ENCODE measurements around the gene SLC25A42. TPM values are rescaled to one million over a fixed set of nuclear protein-coding genes. Genes with fewer than 3 reads are reported as not detected.

The SLC25A42 gene
- total and polyA plus RNA-seq, 2 of the 13 experiments (the other 11 are each of a cell fraction or from before 2014, with no cell fraction given), result 12.8 to 18.3 TPM

- TF ChIP-seq ZBTB40 (IDR thresholded peaks at IDR 0.05), result no peak
- no peak for TF ChIP-seq ZBTB40 (CRISPR knock-in tag; IDR thresholded peaks at IDR 0.05)
Observed at GRCh38 chr19:19050104-19050503, 13.7 kb upstream of the SLC25A42 start (continued).

- POLR2A ChIA-PET, result interaction anchor here (0.7 kb wide), 2 partner anchors 9 to 13 kb away, joined by 3 read pairs; partner anchors contain the start of gene SLC25A42
- no peak overlapping the region for H3K27ac ChIP-seq (ENCODE audit: extremely low read length, insufficient read depth, low read length)
- DNase-seq (ENCODE audit: low spot score) (no peak), FAIRE-seq (no peak), ATAC-seq (no peak)
- in situ Hi-C loops (cut with HindIII; ENCODE audit: extremely low pct_ligation_motif_present, low pct_unique_long_range_greater_than_20kb), result loop anchor here (5.0 kb wide), 1 partner anchor 87 kb away; the partner anchor contains the start of gene TMEM161A
- CTCF ChIA-PET (ENCODE audit: low intra/inter-chr PET ratio, low total read pairs), result no interaction called here
- intact Hi-C loops (cut with micrococcal nuclease; ENCODE audit: unreplicated experiment), result no loop called here
- no TSS peak for BruUV-seq (replicated peaks)
- H3K4me3 ChIP-seq (replicated peaks in 1 of 3; ENCODE audit: insufficient read depth in 1 of 3, low read depth in 2 of 3, low read length in 3 of 3), result no peak overlapping the region
- no peak overlapping the region for H3K4me2 ChIP-seq (ENCODE audit: low read depth, low read length)
- no peaks in the 10 kb centered on the region for H3K79me2 ChIP-seq (ENCODE audit: insufficient read depth, low read length)
- TF ChIP-seq ARID3A (IDR thresholded peaks at IDR 0.05; ENCODE audit: low read depth, low read length), result no peak
- TF ChIP-seq CBFB (CRISPR knock-in tag; IDR thresholded peaks at IDR 0.05), result no peak
- no peak for TF ChIP-seq UBTF (CRISPR knock-in tag; IDR thresholded peaks at IDR 0.05)
- TF ChIP-seq THAP11 (CRISPR knock-in tag; IDR thresholded peaks at IDR 0.05), result no peak
- TF ChIP-seq FUBP1 (CRISPR knock-in tag; IDR thresholded peaks at IDR 0.05; ENCODE audit: borderline replicate concordance), result no peak
- no peaks in the 10 kb centered on the region for H3K27me3 ChIP-seq (ENCODE audit: control insufficient read depth in 1 of 2, insufficient read depth in 2 of 2, low read length in 2 of 2)
- H4K20me1 ChIP-seq (ENCODE audit: insufficient read depth, low read length), result no peaks in the 10 kb centered on the region
- 89% methylated on average over 2 of the region's 2 CpGs for WGBS (ENCODE audit: low lambda C conversion rate)
- no peaks in the 10 kb centered on the region for H3K4me1 ChIP-seq (ENCODE audit: insufficient read depth, low read length)
- no peak overlapping the region for H2AFZ ChIP-seq (ENCODE audit: low read length)
- H3K9ac ChIP-seq (ENCODE audit: insufficient read depth, low read depth, low read length), result no peak overlapping the region
- no peaks in the 10 kb centered on the region for H3K9me3 ChIP-seq (ENCODE audit: low read length)
- peaks cover 32 to 62% of the 10 kb centered on the region in 2 experiments for H3K36me3 ChIP-seq (replicated peaks in 1 of 2; ENCODE audit: control insufficient read depth in 1 of 2, insufficient read depth in 2 of 2, low read length in 2 of 2)
Observed at GRCh38 chr19:19050731-19051130, 13.1 kb upstream of the SLC25A42 start.

Data from HepG2 (cell line).